HG02981 (cell line): ENCODE data around the gene TTYH3.

Experiments
- ATAC-seq: cut with Tn5 transposase; IDR thresholded peaks from one replicate; pipeline ENCODE4 v1.9.1; 2021; ENCODE audit warnings: mild to moderate bottlenecking, moderate library complexity; ENCODE audit not compliant: unreplicated experiment

Gene TTYH3

GRCh38 chr7:2646336-2646679 lies 14.5 kb downstream of the TTYH3 start:
- no peak for ATAC-seq

DNA sequence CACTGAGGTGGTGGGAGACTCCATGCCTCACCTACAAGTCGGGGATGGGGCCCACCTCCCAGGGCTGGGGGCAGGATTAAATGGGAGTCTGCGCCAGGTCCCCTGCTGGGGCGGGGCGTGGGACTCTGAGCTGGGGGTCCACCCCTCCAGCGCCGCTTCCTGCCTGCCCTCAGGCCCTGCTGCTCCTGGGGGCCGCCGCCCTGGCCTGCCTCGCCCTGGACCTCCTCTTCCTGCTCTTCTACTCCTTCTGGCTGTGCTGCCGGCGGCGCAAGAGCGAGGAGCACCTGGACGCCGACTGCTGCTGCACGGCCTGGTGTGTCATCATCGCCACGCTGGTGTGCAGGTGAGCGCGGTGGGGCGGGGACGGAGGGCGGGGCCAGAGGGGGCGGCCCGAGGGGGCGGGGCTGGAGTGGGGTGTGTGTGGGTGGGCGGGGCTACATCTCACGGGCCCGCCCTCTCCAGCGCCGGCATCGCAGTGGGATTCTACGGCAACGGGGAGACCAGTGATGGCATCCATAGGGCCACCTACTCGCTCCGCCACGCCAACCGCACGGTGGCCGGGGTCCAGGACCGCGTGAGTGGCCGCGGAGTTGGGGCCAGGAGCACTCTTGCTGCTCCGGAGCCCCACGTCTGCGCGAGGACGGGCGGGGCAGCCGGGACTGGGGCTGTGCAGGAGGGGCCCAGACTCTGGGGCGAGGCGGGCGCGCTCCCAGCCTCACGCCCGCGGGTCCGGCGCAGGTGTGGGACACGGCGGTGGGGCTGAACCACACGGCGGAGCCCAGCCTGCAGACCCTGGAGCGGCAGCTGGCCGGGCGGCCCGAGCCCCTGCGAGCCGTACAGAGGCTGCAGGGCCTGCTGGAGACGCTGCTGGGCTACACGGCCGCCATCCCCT lies 15.1 kb downstream of the TTYH3 start:
- no peak for ATAC-seq

- no peak for ATAC-seq
Observed at GRCh38 chr7:2647594-2648172, 15.9 kb downstream of the TTYH3 start.

DNA sequence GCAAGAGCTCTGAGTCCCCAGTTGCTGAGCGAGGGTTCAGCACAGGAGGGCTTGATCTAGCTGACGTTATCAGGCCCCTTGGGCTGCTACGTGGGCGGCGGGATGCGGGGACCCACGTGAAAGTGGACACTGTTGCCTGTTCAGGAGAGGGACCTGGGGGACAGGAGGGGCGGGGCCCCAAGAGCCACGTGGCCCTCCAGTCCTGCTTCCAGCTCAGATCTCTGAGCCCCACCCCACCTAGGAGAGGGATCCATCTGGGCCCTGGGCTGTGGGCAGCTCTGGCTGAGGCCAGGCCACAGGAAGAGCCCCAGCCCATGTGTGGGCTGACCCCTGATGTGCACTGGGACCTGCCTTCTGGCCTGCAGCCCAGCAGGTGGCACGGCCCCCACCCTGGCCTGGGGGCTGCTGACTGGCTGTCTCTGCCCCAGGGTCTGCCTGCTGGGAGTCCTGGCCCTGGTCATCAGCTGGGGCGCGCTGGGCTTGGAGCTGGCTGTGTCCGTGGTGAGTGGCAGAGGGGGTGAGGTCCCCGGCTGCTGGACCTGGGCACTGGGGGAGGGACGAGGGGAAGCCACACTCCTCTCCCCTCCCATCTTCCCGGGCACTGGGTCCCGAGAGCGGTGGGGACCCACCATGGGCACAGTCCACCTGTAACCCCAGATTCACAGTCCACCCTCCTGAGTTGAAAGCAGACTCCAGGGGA lies 17.5 kb downstream of the TTYH3 start:
- no peak for ATAC-seq

DNA sequence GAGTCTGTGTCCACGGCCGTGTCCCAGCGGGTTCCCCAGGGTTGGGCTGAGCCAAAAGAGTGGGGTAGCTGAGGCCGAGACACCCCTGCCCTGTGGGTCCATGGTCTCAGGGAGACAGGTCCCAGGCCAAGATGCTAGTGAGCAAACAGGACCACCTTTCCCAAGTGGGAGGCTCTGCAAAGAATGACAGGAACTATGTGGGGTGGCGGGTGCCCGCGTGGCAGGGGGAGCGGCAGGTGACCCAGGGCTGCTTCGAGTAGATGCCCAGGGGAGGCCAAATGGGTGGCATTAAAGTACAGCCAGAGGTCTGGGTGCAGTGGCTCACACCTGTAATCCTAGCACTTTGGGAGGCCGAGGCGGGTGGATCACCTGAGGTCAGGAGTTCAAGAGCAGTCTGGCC lies 18.2 kb downstream of the TTYH3 start:
- no peak for ATAC-seq

DNA sequence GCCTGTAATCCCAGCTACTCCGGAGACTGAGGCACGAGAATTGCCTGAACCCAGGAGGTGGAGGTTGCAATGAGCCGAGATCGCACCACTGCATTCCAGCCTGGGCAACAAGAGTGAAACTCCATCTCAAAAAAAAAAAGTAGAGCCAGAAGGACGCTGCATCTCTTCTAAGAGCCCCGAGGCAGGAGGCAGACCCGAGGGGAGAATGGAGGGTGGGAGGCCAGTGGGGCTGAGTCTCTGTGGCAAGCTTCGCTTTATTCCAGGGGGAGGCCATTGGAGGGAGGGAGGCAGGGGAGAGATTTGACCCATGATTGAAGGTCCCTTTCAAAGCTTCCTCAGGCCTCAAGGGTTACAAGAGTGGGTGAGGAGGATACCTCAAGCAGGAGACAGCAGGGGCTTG lies 18.7 kb downstream of the TTYH3 start:
- ATAC-seq, result no peak

- no peak for ATAC-seq
Observed at GRCh38 chr7:2651336-2651735, 19.6 kb downstream of the TTYH3 start.

DNA sequence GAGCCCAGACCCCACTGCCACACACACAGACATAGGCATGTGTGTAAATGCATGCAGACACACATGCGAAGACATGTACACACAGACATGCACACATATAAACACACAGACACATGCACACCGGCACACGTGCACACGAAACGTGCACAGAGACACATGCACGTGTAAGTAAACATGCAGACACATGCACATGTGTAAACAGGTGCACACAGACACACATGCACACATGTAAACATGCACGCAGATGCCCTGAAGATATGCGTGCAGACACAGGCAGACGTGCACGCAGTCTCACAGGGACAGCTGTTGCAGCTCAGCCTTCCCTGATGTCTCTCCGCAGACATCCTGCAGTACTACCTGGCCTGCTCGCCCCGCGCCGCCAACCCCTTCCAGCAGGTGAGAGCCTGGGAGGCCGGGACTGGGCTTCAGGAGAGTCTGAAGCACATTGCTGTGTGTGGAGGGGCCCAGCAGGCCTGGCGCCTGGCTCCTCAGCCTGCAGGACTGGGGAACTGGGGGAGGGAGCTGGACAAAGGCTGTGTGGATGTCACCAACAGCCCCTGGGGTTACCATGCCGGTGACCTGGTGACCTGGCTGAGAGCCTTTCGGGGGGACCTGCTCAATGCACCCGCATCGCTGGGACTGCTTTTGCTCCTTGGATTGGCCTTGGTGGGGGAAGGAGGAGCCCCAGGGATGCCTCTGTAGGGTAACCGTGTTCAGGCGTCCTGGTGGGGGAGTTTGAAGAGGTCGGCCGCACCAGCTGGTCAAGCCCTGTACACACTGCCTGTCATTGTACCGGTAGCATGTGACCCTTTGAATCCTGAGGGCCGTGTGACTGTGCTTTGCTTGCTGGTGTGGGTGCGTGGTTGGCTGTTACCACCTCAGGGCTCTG lies 20.3 kb downstream of the TTYH3 start:
- ATAC-seq, result no peak

DNA sequence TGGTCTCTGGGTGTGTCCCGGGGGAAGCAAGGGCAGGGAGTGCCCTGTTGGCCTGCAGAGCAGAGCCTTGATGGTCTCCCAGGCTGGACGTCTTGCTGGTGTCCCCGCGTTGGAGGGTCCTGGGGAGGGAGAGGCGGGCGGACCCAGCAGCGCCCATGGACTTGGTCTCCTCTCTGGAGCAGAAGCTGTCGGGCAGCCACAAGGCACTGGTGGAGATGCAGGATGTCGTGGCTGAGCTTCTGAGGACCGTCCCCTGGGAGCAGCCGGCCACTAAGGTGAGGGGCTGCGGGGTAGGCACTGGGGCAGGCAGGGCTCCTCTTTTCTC lies 20.9 kb downstream of the TTYH3 start:
- ATAC-seq, result no peak

DNA sequence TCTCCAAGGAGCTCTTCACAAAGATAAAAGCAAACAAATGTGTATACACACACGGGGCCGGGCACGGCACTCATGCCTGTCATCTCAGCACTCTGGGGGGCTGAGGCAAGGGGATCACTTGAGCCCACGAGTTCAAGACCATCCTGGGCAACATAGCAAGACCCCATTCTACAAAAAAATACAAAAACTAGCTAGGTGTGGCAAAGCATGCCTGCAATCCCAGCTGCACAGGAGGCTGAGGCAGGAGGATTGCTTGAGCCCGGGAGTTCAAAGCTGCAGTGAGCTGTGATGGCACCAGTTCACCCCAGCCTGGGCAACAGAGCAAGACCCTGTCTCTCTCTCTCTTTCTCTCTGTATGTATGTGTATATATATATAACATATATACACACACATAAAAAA lies 22.3 kb downstream of the TTYH3 start:
- ATAC-seq, result no peak

- no peak for ATAC-seq
Observed at GRCh38 chr7:2655870-2656614, 24.3 kb downstream of the TTYH3 start.

GRCh38 chr7:2657208-2657607 lies 25.4 kb downstream of the TTYH3 start:
- no peak for ATAC-seq

DNA sequence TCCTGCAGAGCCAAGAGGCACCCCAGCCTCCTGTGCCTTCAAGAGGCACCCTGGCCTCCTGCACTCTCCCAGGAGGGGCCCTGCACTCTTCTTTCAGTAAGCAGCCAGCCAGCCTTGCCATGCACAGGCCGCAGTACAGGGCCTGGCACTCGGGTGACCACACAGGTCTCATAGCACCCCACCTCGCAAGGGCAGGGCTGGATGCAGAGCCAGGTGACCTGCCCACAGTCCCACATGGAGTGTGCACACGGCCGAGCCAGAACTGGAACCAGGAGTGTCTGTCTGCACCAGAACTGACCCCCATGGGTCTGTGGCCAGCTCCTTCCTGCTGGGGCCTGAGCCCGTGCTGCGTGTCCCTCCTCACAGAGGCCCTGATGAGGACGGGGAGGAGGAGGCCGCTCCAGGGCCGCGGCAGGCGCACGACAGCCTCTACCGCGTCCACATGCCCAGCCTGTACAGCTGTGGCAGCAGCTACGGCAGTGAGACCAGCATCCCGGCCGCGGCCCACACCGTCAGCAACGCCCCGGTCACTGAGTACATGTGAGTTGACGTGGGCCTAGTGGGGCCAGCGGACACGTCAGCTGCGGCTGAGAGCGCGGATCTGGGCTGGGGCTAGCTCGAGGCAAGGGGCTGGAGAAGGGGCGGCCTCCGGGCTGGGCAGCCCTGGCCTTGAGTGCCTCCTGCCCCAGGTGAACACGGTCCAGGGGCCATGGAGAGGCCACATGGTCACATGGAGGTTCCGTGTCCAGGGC lies 26.3 kb downstream of the TTYH3 start:
- no peak for ATAC-seq

DNA sequence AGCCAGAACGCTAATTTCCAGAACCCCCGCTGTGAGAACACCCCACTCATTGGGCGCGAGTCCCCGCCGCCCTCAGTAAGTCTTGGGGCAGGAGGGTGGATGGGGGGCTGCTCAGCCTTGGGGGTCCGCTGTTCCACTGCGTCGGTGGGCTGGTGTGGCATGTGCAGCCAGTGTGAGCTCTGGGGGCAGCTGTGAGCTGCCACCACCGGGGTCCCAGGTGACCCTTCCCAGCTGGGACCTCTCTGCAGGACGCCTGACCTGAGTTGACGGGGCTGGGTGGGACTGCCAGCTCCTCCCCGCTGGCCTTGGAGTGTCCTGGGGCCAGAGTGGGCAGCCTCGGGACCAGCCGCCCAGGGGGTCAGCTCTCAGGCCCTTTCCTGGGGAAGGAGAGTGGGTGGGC lies 27.2 kb downstream of the TTYH3 start:
- ATAC-seq, result no peak

DNA sequence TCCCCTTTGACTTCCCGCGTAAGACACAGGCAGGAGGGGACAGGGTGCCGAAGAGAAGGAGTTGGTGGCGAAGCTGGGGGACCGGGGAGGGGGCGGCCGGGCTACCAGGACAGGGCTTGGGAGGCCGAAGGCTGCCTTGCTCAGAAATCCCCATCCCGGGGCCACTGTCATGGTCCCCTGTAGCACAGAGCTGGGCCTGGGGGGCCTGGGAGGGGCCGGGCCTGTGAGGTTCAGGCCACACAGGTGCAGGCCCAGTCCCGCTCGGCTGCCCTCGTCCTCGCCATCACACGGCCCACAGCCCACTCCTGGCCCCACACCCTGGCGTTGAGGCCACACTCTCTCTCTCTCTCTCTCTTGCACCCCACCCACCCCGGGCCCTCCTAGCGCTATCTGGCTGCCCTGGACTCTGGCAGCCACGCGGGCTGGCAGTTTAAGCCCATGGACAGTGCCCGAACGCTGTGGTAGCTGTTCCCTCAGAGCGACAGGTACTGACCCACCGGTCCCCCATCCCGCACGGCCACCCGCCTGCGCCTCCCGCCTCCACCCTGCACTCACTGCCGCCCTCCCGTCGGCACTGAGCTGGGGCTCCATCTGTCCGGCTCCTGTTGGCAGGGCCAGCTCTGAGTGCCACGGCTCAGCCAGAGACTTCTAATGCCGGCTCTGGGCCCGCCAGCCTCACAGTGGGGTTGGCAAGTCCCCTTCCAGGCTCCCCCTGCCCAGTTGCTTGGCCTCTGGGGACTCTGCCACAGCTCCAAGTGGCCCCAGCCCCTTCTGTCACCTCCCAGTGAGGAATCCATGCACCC lies 28.0 kb downstream of the TTYH3 start:
- ATAC-seq, result no peak

GRCh38 chr7:2660359-2661095 lies 28.7 kb downstream of the TTYH3 start:
- ATAC-seq, result no peak

DNA sequence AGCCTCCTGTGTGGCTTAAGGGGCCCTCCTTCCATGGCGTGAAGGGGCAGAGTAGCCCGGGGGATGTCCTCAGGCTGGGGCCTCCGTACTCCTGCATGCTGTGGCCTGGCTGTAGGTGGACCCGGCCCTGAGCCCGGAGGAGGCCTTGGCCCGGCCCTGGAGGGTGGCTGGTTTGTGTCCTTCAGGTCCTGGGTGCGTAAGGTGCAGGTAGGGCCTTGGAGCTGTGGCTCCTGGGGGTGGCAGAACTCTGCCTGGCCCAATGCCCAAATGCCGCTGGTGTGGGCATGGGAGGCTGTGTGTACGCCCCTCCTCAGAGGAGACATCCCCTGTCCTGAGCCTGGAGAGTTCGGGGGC lies 29.3 kb downstream of the TTYH3 start:
- no peak for ATAC-seq

DNA sequence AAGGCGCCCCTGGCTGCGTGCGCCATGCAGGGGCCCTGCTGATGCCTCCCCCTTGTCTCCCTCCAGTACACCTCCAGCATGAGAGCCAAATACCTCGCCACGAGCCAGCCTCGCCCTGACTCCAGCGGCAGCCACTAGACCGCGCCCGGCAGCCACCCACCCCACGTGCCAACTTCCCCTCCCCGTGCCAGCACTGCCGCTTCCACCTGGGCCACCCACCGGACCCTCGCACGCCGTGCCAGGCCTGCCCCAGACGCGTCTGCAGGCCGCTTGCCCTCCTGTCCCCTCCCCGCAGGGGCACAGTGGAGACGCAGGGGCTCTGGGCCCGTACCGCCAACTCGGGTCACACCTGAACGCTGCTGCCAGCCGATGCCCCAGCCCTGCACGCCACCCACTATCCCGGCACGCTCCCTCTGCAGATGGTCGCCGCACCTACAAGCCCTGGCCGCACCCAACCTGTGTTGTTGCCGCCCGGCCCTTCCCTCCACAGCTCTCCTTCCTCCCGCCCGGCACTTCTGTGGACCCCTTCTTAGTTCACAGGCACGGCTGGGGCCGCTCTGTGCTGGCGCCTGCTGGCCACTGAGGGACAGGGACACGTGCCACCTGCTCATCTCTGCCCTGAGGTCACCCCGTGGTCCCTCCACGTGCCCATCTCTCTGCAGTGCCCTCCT lies 30.0 kb downstream of the TTYH3 start:
- no peak for ATAC-seq
